Left ventricle myocardium inferior (tissue), 1 donor: Measurements from ENCODE around the gene THEMIS. TPM values are rescaled to one million over a fixed set of nuclear protein-coding genes. Genes with fewer than 3 reads are reported as not detected.

Experiments
- DNase-seq: peaks from one replicate; pipeline ENCODE4 v3.0.0-alpha.2; 2020
- H3K27ac ChIP-seq: fragments of 200-600 bp; replicated peaks from 2 replicates; pipeline ENCODE4 v1.8.0; 2021
- H3K27me3 ChIP-seq: fragments of 200-600 bp; 2 replicates; pipeline ENCODE4 v1.8.0; 2021; ENCODE audit warnings: low read depth
- H3K36me3 ChIP-seq: fragments of 200-600 bp; 2 replicates; pipeline ENCODE4 v1.8.0; 2021
- H3K4me1 ChIP-seq: fragments of 200-600 bp; 2 replicates; pipeline ENCODE4 v1.8.0; 2021
- H3K4me3 ChIP-seq: fragments of 200-600 bp; 2 replicates; pipeline ENCODE4 v1.8.0; 2021; ENCODE audit warnings: mild to moderate bottlenecking, moderate library complexity
- H3K9me3 ChIP-seq: fragments of 200-600 bp; replicated peaks from 2 replicates; pipeline ENCODE4 v1.8.0; 2021
- intact Hi-C: fragments of 100-400 bp; cut with micrococcal nuclease; formaldehyde crosslinking; loops from one replicate; pipeline ENCODE4 v1.11.0; 2022
- total RNA-seq: library from RNA; stranded (reverse); fragmentation: NEBNext Ultra II Directional; extraction: Animal tissue kit (Norgen Biotek cat#: 25700); gene quantifications from one replicate; pipeline ENCODE4 v1.2.1, GENCODE V29; 2021
- TF ChIP-seq, protein P1 (sequence below): fragments of 200-600 bp; IDR thresholded peaks from 2 replicates; pipeline ENCODE4 v1.8.0; 2021; ENCODE audit warnings: antibody characterized with exemption, mild to moderate bottlenecking, borderline replicate concordance
- donor health status: DM: no; HTN: yes; CAD: no; lungs with severe emphysema.

THEMIS gene
- total RNA-seq, 1 donor from 2014 or later, result 0.22 TPM

DNA sequence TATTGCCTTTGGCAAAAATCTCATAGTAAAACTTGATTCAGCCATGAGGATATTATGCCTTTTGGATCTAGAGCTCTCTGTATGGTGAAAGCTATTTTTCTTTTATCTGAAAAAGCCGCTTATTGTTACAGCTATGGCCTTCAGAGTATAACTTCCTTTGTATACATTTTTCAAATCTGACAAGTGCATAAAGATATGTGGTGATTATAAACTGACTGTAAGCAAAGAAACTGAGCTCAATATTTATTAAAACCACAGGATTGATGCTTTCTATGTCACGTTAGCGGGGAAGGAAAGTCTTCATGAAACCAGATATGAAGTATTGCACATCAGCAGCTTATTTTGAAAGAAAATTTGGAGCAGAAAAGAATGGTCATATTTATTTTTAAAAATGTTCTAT, 151.8 kb downstream of the THEMIS start:
- TF ChIP-seq, protein P1, sequence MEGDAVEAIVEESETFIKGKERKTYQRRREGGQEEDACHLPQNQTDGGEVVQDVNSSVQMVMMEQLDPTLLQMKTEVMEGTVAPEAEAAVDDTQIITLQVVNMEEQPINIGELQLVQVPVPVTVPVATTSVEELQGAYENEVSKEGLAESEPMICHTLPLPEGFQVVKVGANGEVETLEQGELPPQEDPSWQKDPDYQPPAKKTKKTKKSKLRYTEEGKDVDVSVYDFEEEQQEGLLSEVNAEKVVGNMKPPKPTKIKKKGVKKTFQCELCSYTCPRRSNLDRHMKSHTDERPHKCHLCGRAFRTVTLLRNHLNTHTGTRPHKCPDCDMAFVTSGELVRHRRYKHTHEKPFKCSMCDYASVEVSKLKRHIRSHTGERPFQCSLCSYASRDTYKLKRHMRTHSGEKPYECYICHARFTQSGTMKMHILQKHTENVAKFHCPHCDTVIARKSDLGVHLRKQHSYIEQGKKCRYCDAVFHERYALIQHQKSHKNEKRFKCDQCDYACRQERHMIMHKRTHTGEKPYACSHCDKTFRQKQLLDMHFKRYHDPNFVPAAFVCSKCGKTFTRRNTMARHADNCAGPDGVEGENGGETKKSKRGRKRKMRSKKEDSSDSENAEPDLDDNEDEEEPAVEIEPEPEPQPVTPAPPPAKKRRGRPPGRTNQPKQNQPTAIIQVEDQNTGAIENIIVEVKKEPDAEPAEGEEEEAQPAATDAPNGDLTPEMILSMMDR, result no peak
- Histone ChIP-seq H3K9me3 (peaks cover 11% of the 10 kb centered on the region), H3K4me1 (no peaks in the 10 kb centered on the region), H3K36me3 (no peaks in the 10 kb centered on the region), H3K4me3 (no peak overlapping the region), H3K27ac (no peak overlapping the region), H3K27me3 (no peaks in the 10 kb centered on the region)
- intact Hi-C loops, result no loop called here
- DNase-seq, result no peak

DNA sequence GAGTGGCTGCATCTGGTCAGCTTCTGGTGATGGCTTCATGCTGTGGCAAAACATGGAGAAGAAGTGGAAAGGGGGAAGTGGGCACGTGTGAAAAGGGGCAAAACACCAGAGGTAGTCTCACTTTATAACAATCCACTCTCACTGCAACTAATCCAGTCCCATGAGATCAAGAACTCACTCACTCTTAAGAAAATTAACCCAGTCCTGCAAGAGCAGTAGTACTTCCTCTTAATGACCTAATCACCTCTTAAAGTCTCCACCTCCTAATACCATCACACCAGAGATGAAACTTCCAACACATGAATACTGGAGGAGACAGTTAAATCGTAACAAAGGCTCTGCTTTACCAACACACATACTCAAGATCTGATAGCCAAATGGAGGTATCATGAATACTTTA, 152.6 kb downstream of the THEMIS start:
- H3K27me3 ChIP-seq, result no peaks in the 10 kb centered on the region
- no peak for DNase-seq
- H3K36me3 ChIP-seq, result no peaks in the 10 kb centered on the region
- H3K27ac ChIP-seq, result no peak overlapping the region
- intact Hi-C loops, result no loop called here
- peaks cover 11% of the 10 kb centered on the region for H3K9me3 ChIP-seq
- no peak overlapping the region for H3K4me3 ChIP-seq
- no peaks in the 10 kb centered on the region for H3K4me1 ChIP-seq
- TF ChIP-seq, protein P1, result no peak

DNA sequence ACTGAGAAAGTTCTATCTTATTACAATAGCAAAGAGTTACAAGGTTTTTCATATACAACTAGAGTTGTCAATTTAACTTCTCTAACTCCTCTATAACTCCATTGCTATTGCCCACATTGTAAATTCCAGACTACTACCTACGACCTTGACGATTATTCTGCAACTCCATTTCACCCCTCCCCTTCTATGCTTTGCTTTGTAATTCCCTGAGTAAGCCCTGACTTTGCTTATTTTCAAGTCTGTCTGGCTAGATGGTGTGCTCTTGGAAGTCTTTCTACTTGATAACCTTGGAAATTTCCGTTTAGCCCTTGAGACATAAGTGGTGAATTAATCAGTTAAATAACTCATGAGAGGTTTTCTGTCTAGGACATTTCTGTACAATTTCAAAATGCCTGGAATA, 162.4 kb downstream of the THEMIS start:
- H3K4me3 ChIP-seq, result no peak overlapping the region
- no peaks in the 10 kb centered on the region for H3K4me1 ChIP-seq
- TF ChIP-seq, protein P1, result no peak
- intact Hi-C loops, result no loop called here
- H3K27me3 ChIP-seq, result no peaks in the 10 kb centered on the region
- H3K36me3 ChIP-seq, result no peaks in the 10 kb centered on the region
- no peaks in the 10 kb centered on the region for H3K9me3 ChIP-seq
- DNase-seq, result no peak
- H3K27ac ChIP-seq, result no peak overlapping the region

DNA sequence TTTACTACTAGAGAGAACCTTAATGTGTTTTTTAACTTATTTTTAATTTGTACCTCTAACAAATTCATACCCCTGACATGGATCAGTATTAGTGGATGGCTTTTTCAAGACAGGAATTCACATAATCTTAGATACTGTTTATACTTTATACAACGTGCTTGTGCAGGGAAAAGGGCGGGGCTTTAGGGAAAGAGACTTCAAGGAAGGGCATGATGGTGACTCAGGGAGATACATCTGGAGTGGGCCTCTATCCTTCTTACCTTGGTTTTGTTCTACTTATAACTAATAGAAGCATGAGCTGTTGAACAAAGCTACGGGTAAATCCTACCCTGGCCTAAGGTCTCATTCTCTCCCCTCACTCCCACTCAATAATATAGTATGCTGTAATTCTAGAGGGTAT, 163.1 kb downstream of the THEMIS start:
- no peaks in the 10 kb centered on the region for H3K27me3 ChIP-seq
- no peak overlapping the region for H3K27ac ChIP-seq
- H3K36me3 ChIP-seq, result no peaks in the 10 kb centered on the region
- H3K4me1 ChIP-seq, result no peaks in the 10 kb centered on the region
- DNase-seq, result no peak
- TF ChIP-seq, protein P1, result no peak
- H3K9me3 ChIP-seq, result no peaks in the 10 kb centered on the region
- intact Hi-C loops, result no loop called here
- H3K4me3 ChIP-seq, result no peak overlapping the region

DNA sequence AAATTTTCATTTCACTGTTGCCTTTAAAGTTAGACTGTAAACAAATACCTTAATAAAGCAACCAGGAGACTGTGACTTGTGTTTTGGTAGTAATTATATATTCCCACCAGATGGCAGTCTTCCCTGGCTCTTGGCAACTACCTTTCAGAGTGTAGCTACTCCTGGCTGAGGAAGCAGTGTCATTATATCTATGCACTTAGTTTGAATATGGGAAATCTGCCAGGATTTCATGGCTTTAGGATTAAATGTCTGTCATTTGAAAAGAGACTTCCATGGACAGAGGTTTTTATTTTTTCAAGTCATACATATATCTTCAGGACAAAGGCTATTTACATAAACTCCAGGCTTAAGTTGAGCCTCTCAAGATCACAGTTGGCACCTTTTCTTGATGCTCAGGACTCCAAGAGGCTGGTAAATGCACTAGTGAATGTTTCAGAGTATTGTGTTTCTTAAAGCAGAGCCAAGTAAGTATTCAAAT, 163.8 kb downstream of the THEMIS start:
- H3K27me3 ChIP-seq, result peaks cover 6% of the 10 kb centered on the region
- no peak overlapping the region for H3K27ac ChIP-seq
- intact Hi-C loops, result no loop called here
- DNase-seq, result no peak
- H3K36me3 ChIP-seq, result no peaks in the 10 kb centered on the region
- TF ChIP-seq, protein P1, result peak; percentile 71
- H3K4me1 ChIP-seq, result no peaks in the 10 kb centered on the region
- H3K9me3 ChIP-seq, result no peaks in the 10 kb centered on the region
- H3K4me3 ChIP-seq, result no peak overlapping the region

DNA sequence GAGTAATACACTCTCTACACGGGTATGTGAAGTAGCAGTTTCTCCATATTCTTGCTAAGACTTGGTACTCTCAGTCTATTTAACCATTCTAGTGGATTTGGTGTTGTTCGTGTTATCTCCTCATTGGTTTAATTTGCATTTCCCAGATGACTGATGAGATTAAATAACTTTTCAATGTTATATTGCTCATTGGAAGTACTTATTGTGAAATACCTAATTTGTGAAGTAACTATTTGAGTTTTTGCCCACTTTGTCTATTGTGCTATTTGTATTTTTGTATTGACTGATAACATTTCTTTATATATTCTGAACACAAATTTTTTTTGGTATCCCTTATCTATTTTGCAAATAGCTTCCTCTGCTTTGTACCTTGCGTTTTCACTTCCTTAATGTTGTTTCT, 167.9 kb downstream of the THEMIS start:
- H3K4me3 ChIP-seq, result no peak overlapping the region
- no peaks in the 10 kb centered on the region for H3K9me3 ChIP-seq
- no peaks in the 10 kb centered on the region for H3K36me3 ChIP-seq
- H3K27me3 ChIP-seq, result peaks cover 13% of the 10 kb centered on the region
- H3K4me1 ChIP-seq, result no peaks in the 10 kb centered on the region
- intact Hi-C loops, result no loop called here
- no peak for DNase-seq
- no peak overlapping the region for H3K27ac ChIP-seq
- TF ChIP-seq, protein P1, result no peak
